Progenitor cell of endocrine pancreas (in vitro differentiated cells): Measurements from ENCODE around the gene RSKR. TPM values are rescaled to one million over a fixed set of nuclear protein-coding genes. Genes with fewer than 3 reads are reported as not detected.

Experiments
- DNase-seq: peaks from one replicate; pipeline ENCODE4 v3.0.0; 2021; ENCODE audit warnings: low spot score; ENCODE audit not compliant: unreplicated experiment
- H3K27ac Mint-ChIP-seq: 2 replicates; pipeline ENCODE4 v1.8.0; 2021; ENCODE audit warnings: mild to moderate bottlenecking, moderate library complexity, mixed read lengths
- H3K27me3 Mint-ChIP-seq: 2 replicates; pipeline ENCODE4 v1.8.0; 2021; ENCODE audit warnings: mixed read lengths
- H3K36me3 Mint-ChIP-seq: 2 replicates; pipeline ENCODE4 v1.8.0; 2022; ENCODE audit warnings: mixed read lengths; ENCODE audit not compliant: insufficient read depth
- H3K4me1 Mint-ChIP-seq: 2 replicates; pipeline ENCODE4 v1.8.0; 2021; ENCODE audit warnings: low read depth, mixed read lengths
- H3K4me3 Mint-ChIP-seq: 2 replicates; pipeline ENCODE4 v1.8.0; 2021; ENCODE audit warnings: low read depth, mild to moderate bottlenecking, moderate library complexity, mixed read lengths
- H3K9me3 Mint-ChIP-seq: 2 replicates; pipeline ENCODE4 v1.8.0; 2021; ENCODE audit warnings: low read depth, mixed read lengths
- CTCF ChIP-seq: fragments of 200-600 bp; sonication (generic); IDR thresholded peaks from one replicate; pipeline ENCODE4 v1.5.0; 2021; ENCODE audit warnings: antibody characterized with exemption, mild to moderate bottlenecking; ENCODE audit not compliant: unreplicated experiment
- total RNA-seq: library from RNA; stranded (reverse); gene quantifications from 2 replicates; pipeline ENCODE4 v1.2.1, GENCODE V29; 2021

The RSKR gene
- total RNA-seq, 1 donor from 2014 or later = 36.7 TPM

GRCh38 chr17:28626818-28627217 is 12.8 kb upstream of the RSKR start:
- H3K27me3 Mint-ChIP-seq = no peaks in the 10 kb centered on the region

GRCh38 chr17:28624148-28624547 is 10.2 kb upstream of the RSKR start:
- no peaks in the 10 kb centered on the region for H3K27me3 Mint-ChIP-seq

More at GRCh38 chr17:28626818-28627217, 12.8 kb upstream of the RSKR start:
- DNase-seq = no peak
- H3K4me1 Mint-ChIP-seq = no peaks in the 10 kb centered on the region
- H3K9me3 Mint-ChIP-seq = no peaks in the 10 kb centered on the region
- peaks cover 20% of the 10 kb centered on the region for H3K36me3 Mint-ChIP-seq
- no peak overlapping the region for H3K27ac Mint-ChIP-seq
- no peak overlapping the region for H3K4me3 Mint-ChIP-seq
- TF ChIP-seq CTCF = no peak

GRCh38 chr17:28623696-28624095 is 9.7 kb upstream of the RSKR start:
- TF ChIP-seq CTCF = no peak
- Mint-ChIP-seq H3K27me3 (no peaks in the 10 kb centered on the region), H3K27ac (no peak overlapping the region), H3K36me3 (peaks cover 33% of the 10 kb centered on the region), H3K4me3 (no peak overlapping the region), H3K4me1 (no peaks in the 10 kb centered on the region), H3K9me3 (no peaks in the 10 kb centered on the region)
- DNase-seq = no peak

More at GRCh38 chr17:28624148-28624547, 10.2 kb upstream of the RSKR start:
- TF ChIP-seq CTCF = no peak
- H3K27ac Mint-ChIP-seq = no peak overlapping the region
- DNase-seq = no peak
- no peaks in the 10 kb centered on the region for H3K9me3 Mint-ChIP-seq
- H3K36me3 Mint-ChIP-seq = peaks cover 31% of the 10 kb centered on the region
- no peak overlapping the region for H3K4me3 Mint-ChIP-seq
- H3K4me1 Mint-ChIP-seq = no peaks in the 10 kb centered on the region

GRCh38 chr17:28622186-28622585 is 8.2 kb upstream of the RSKR start:
- TF ChIP-seq CTCF = no peak
- no peaks in the 10 kb centered on the region for H3K27me3 Mint-ChIP-seq
- DNase-seq = no peak
- H3K4me3 Mint-ChIP-seq = no peak overlapping the region
- H3K36me3 Mint-ChIP-seq = peaks cover 36% of the 10 kb centered on the region
- no peak overlapping the region for H3K27ac Mint-ChIP-seq
- H3K9me3 Mint-ChIP-seq = no peaks in the 10 kb centered on the region
- no peaks in the 10 kb centered on the region for H3K4me1 Mint-ChIP-seq

GRCh38 chr17:28620010-28620409 is 6.0 kb upstream of the RSKR start:
- Mint-ChIP-seq H3K4me3 (no peak overlapping the region), H3K36me3 (peaks cover 42% of the 10 kb centered on the region), H3K27me3 (no peaks in the 10 kb centered on the region), H3K4me1 (no peaks in the 10 kb centered on the region), H3K9me3 (no peaks in the 10 kb centered on the region), H3K27ac (no peak overlapping the region)
- no peak for TF ChIP-seq CTCF
- no peak for DNase-seq
